Calu3 (cell line): ENCODE results near the gene MKNK2. TPM values are rescaled to one million over a fixed set of nuclear protein-coding genes. Genes with fewer than 3 reads are reported as not detected.

Experiments used
- BruUV-seq: library from RNA; stranded (reverse); fragments of 400-500 nt; replicated peaks from 2 replicates; lab custom pipeline; 2021; lab: Mats Ljungman, UMichigan
- CTCF ChIA-PET: fragments of 300-600 bp; sonication (Branson Sonifier 250); formaldehyde crosslinking; loops from one replicate; lab custom pipeline; 2022; ENCODE audit warnings: antibody characterized with exemption; lab: Charles Lee
- DNase-seq: peaks from one replicate; pipeline ENCODE4 v3.0.0; 2022
- H3K27ac Mint-ChIP-seq: one replicate; pipeline ENCODE4 v1.8.0; 2022; ENCODE audit warnings: mixed read lengths; ENCODE audit not compliant: unreplicated experiment
- H3K27me3 Mint-ChIP-seq: one replicate; pipeline ENCODE4 v1.8.0; 2022; ENCODE audit warnings: mixed read lengths; ENCODE audit not compliant: unreplicated experiment
- H3K36me3 Mint-ChIP-seq: one replicate; pipeline ENCODE4 v1.8.0; 2022; ENCODE audit warnings: mild to moderate bottlenecking, moderate library complexity, mixed read lengths; ENCODE audit not compliant: insufficient read depth, unreplicated experiment
- H3K4me1 Mint-ChIP-seq: one replicate; pipeline ENCODE4 v1.8.0; 2022; ENCODE audit warnings: mild to moderate bottlenecking, low read depth, mixed read lengths; ENCODE audit not compliant: unreplicated experiment
- H3K4me3 Mint-ChIP-seq: one replicate; pipeline ENCODE4 v1.8.0; 2022; ENCODE audit warnings: mild to moderate bottlenecking, low read depth, moderate library complexity, mixed read lengths; ENCODE audit not compliant: unreplicated experiment
- H3K9me3 Mint-ChIP-seq: one replicate; pipeline ENCODE4 v1.8.0; 2022; ENCODE audit warnings: low read depth, mixed read lengths; ENCODE audit not compliant: unreplicated experiment
- CTCF ChIP-seq: fragments of 200-600 bp; IDR thresholded peaks from one replicate; pipeline ENCODE4 v1.8.0; 2022; ENCODE audit warnings: antibody characterized with exemption; ENCODE audit not compliant: unreplicated experiment
- intact Hi-C: fragments of 100-400 bp; cut with micrococcal nuclease; formaldehyde crosslinking; loops from one replicate; pipeline ENCODE4 v1.10.0; 2022; ENCODE audit not compliant: unreplicated experiment
- total RNA-seq: library from RNA; stranded (reverse); gene quantifications from 2 replicates; pipeline ENCODE4 v1.2.3, GENCODE V29; 2022

The MKNK2 gene
- total RNA-seq, 1 experiment from 2014 or later = 96.0 TPM

DNA sequence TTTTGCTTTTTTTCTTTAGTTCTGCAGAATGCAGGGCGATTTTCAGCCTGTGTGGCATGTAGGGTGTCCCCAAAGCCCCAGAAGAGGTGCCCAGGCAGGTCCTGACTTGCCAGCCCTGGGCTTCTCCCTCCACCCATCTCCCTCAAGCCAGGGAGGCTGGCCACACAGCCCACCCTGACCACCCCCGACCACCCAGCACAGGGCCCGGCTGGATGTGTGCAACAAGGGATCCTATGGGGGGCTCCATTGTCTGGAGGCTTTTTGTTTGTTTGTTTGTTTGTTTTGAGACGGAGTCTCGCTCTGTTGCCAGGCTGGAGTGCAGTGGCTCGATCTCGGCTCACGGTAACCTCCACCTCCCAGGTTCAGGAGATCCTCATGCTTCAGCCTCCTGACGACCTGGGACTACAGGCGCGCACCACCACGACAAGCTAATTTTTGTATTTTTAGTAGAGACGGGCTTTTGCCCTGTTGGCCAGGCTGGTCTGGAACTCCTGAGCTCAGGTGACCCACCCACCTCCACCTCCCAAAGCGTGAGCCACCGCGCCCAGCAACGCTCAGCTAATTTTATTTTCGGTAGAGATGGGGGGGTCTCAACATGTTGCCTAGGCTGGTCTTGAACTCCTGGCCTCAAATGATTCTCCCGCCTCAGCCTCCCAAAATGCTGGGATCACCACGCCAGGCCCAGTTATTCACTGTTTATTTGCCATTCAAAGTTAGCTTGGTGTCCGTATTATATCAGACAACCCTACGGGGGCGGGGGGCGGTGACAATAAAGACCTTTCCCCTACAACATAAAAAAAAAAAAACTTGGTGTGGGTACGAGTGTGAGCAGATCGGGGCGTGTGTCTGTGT, 7.8 kb upstream of the MKNK2 start:
- DNase-seq = no peak
- Mint-ChIP-seq H3K27ac (peak overlapping the region; percentile 98), H3K4me3 (peak overlapping the region; percentile 77), H3K27me3 (no peaks in the 10 kb centered on the region), H3K4me1 (no peaks in the 10 kb centered on the region), H3K36me3 (peaks cover 46% of the 10 kb centered on the region), H3K9me3 (no peaks in the 10 kb centered on the region)
- no peak for TF ChIP-seq CTCF
- BruUV-seq = no TSS peak
- intact Hi-C loops = no loop called here
- CTCF ChIA-PET = no interaction called here

GRCh38 chr19:2057484-2058469, 6.7 kb upstream of the MKNK2 start:
- H3K4me3 Mint-ChIP-seq = no peak overlapping the region
- CTCF ChIA-PET = no interaction called here
- peak overlapping the region; percentile 30 for H3K27ac Mint-ChIP-seq
- H3K36me3 Mint-ChIP-seq = peaks cover 46% of the 10 kb centered on the region
- H3K9me3 Mint-ChIP-seq = no peaks in the 10 kb centered on the region
- intact Hi-C loops = no loop called here
- BruUV-seq = no TSS peak
- TF ChIP-seq CTCF = no peak
- DNase-seq = no peak
- H3K4me1 Mint-ChIP-seq = no peaks in the 10 kb centered on the region
- H3K27me3 Mint-ChIP-seq = no peaks in the 10 kb centered on the region

GRCh38 chr19:2056837-2057192, 5.8 kb upstream of the MKNK2 start:
- no peak for TF ChIP-seq CTCF
- no TSS peak for BruUV-seq
- no peaks in the 10 kb centered on the region for H3K4me1 Mint-ChIP-seq
- no peak overlapping the region for H3K27ac Mint-ChIP-seq
- H3K36me3 Mint-ChIP-seq = peaks cover 42% of the 10 kb centered on the region
- H3K9me3 Mint-ChIP-seq = no peaks in the 10 kb centered on the region
- CTCF ChIA-PET = interaction anchor here (0.6 kb wide), 1 partner anchor 77 kb away, joined by 3 read pairs; no protein-coding TSS in a partner anchor
- H3K27me3 Mint-ChIP-seq = no peaks in the 10 kb centered on the region
- DNase-seq = no peak
- H3K4me3 Mint-ChIP-seq = no peak overlapping the region
- intact Hi-C loops = no loop called here

DNA sequence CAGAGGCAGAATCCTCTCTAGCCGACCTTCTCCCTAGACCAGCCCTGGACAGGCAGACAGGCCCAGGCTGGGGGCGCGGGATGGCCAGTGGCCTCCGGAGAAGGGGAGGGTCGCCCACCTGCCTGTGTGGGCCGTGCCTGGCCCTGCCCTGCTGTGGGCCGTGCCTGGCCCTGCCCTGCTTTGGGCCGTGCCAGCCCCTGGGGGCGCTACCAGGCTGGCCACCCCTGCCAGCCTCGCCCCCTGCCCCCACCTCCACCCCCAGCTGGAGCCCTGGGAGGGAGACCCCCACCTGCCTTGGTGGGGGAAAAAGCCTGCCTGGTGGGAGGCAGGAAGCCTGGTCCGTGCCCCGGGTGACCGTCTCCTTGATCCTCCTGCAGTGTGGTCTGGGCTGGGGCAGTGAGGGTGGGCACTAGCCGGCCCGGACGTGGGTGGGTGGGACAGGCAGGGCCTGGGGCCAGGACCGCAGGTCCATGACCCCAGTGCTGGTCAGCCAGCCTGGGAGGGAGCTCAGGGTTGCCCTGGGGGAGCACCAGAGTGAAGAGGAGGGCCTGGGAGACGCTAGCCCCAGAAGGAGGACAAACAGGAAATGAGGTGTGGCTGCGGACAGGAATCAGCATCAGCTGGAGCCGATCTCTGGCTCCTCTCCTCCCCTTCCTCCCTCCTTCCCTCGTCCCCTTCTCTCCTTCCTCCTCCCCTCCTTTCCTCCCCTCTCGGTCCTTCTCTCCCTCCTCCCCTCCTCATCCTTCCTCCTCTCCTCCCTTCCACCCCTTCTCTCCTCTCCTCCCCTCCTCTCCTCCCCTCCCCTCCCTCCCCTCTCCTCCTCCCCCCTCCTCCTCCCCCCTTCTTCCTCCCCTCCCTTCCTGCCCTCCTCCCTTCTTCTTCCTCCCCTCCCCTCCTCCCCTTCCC, 5.1 kb upstream of the MKNK2 start:
- no TSS peak for BruUV-seq
- Mint-ChIP-seq H3K36me3 (peaks cover 42% of the 10 kb centered on the region), H3K4me1 (no peaks in the 10 kb centered on the region), H3K9me3 (no peaks in the 10 kb centered on the region), H3K27ac (no peak overlapping the region), H3K4me3 (no peak overlapping the region), H3K27me3 (no peaks in the 10 kb centered on the region)
- intact Hi-C loops = no loop called here
- CTCF ChIA-PET = interaction anchor here (0.6 to 0.7 kb wide), 2 partner anchors 74 to 78 kb away, joined by 3 to 14 read pairs; no protein-coding TSS in a partner anchor
- TF ChIP-seq CTCF = no peak
- DNase-seq = no peak
